Measurements from ENCODE around the gene USP3. TPM values are rescaled to one million over a fixed set of nuclear protein-coding genes. Genes with fewer than 3 reads are reported as not detected.

USP3 gene
- total RNA-seq, 1 donor from 2014 or later, result 80.0 TPM

DNA sequence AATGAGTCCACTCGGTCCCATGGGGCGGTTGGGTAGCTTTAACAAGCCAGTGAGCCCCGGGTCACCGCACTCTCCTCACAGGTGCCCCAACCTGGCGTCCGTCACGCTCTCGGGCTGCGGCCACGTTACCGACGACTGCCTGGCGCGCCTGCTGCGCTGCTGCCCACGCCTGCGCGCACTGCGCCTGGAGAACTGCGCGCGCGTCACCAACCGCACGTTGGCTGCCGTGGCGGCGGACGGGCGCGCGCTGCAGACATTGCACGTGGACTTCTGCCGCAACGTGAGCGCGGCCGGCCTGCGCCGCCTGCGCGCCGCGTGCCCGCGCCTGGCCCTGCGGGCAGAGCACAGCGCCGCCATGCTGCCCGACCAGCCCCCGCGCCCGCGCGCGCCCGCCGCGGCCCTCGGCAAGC, 96.2 kb downstream of the USP3 start:
- Mint-ChIP-seq H3K4me1 (peaks cover 44% of the 10 kb centered on the region), H3K27me3 (ENCODE audit: low read depth) (peaks cover 11% of the 10 kb centered on the region), H3K9me3 (no peaks in the 10 kb centered on the region), H3K36me3 (ENCODE audit: low read depth) (peaks cover 4% of the 10 kb centered on the region), H3K27ac (ENCODE audit: unreplicated experiment) (no peak overlapping the region), H3K4me3 (peak overlapping the region; percentile 92)
- DNase-seq (ENCODE audit: low read depth, low spot score), result peak; percentile 74
- no peak for TF ChIP-seq CTCF (conservative IDR thresholded peaks at IDR 0.05)

GRCh38 chr15:63601026-63601703, 96.8 kb downstream of the USP3 start:
- Mint-ChIP-seq H3K27ac (ENCODE audit: unreplicated experiment) (peak overlapping the region; percentile 81), H3K4me1 (peaks cover 42% of the 10 kb centered on the region), H3K27me3 (ENCODE audit: low read depth) (peaks cover 11% of the 10 kb centered on the region), H3K36me3 (ENCODE audit: low read depth) (peaks cover 2% of the 10 kb centered on the region), H3K9me3 (no peaks in the 10 kb centered on the region), H3K4me3 (peak overlapping the region; percentile 92)
- TF ChIP-seq CTCF (conservative IDR thresholded peaks at IDR 0.05), result peak; percentile 5
- DNase-seq (ENCODE audit: low read depth, low spot score), result peak; percentile 28

GRCh38 chr15:63601704-63602185, 97.4 kb downstream of the USP3 start:
- Mint-ChIP-seq H3K9me3 (no peaks in the 10 kb centered on the region), H3K4me3 (peak overlapping the region; percentile 92), H3K4me1 (peaks cover 36% of the 10 kb centered on the region), H3K27me3 (ENCODE audit: low read depth) (peaks cover 11% of the 10 kb centered on the region), H3K36me3 (ENCODE audit: low read depth) (no peaks in the 10 kb centered on the region), H3K27ac (ENCODE audit: unreplicated experiment) (no peak overlapping the region)
- no peak for TF ChIP-seq CTCF (conservative IDR thresholded peaks at IDR 0.05)
- DNase-seq (ENCODE audit: low read depth, low spot score), result no peak

- H3K4me1 Mint-ChIP-seq, result peaks cover 29% of the 10 kb centered on the region
- H3K4me3 Mint-ChIP-seq, result peak overlapping the region; percentile 92
- no peak for TF ChIP-seq CTCF (conservative IDR thresholded peaks at IDR 0.05)
- no peaks in the 10 kb centered on the region for H3K36me3 Mint-ChIP-seq (ENCODE audit: low read depth)
- no peak overlapping the region for H3K27ac Mint-ChIP-seq (ENCODE audit: unreplicated experiment)
- H3K9me3 Mint-ChIP-seq, result no peaks in the 10 kb centered on the region
- peaks cover 11% of the 10 kb centered on the region for H3K27me3 Mint-ChIP-seq (ENCODE audit: low read depth)
- DNase-seq (ENCODE audit: low read depth, low spot score), result no peak
Observed at GRCh38 chr15:63602595-63602994, 98.2 kb downstream of the USP3 start.

DNA sequence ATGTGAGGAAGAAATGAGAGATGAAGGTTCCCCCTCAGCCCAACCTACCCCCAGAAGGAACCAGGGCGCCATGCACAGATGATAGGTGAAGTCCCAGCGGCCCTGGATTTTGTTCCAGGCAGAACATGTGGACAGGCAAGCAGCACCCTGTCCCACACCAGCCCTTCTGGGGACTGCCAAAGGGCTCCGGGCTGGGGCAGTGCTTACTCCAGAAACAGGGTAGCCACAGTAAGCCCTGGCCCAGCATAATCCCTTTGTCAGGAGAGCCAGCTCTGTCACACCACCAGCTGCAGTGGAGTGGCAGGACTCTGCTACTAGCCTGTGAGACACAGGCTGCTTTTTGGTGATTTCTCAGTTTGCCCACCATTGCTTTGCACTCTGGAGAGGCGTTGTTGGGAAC, 99.1 kb downstream of the USP3 start:
- H3K4me3 Mint-ChIP-seq, result peak overlapping the region; percentile 92
- no peak for TF ChIP-seq CTCF (conservative IDR thresholded peaks at IDR 0.05)
- no peak overlapping the region for H3K27ac Mint-ChIP-seq (ENCODE audit: unreplicated experiment)
- peaks cover 26% of the 10 kb centered on the region for H3K4me1 Mint-ChIP-seq
- H3K27me3 Mint-ChIP-seq (ENCODE audit: low read depth), result peaks cover 11% of the 10 kb centered on the region
- DNase-seq (ENCODE audit: low read depth, low spot score), result no peak
- no peaks in the 10 kb centered on the region for H3K9me3 Mint-ChIP-seq
- H3K36me3 Mint-ChIP-seq (ENCODE audit: low read depth), result peaks cover 3% of the 10 kb centered on the region

Measured in neural crest cell (in vitro differentiated cells).